GM12878 (cell line): ENCODE results near the gene TUT1. TPM values are rescaled to one million over a fixed set of nuclear protein-coding genes. Genes with fewer than 3 reads are reported as not detected.

Experiments
- CEBPB ChIP-seq, 2 experiments: fragments of 150-350 bp in 1 of 2; IDR thresholded peaks; 2 replicates each; pipeline ENCODE4 v1.6.1; 2012 to 2014; ENCODE audit warnings: low read depth in 2 of 2, low read length in 2 of 2, borderline replicate concordance in 1 of 2, inconsistent platforms in 1 of 2
- CREM ChIP-seq: IDR thresholded peaks from 2 replicates; pipeline ENCODE4 v1.6.1; 2014; ENCODE audit warnings: antibody characterized with exemption, low read depth
- EGR1 ChIP-seq, 2 experiments: IDR thresholded peaks; 1 replicate in 1 of 2; 2 replicates in 1 of 2; pipeline ENCODE4 v1.6.1; 2011 to 2012; ENCODE audit warnings: low read depth in 2 of 2, low read length in 2 of 2, borderline replicate concordance in 1 of 2, mild to moderate bottlenecking in 1 of 2, moderate library complexity in 1 of 2
- IKZF1 ChIP-seq: fragments of 450-650 bp; conservative IDR thresholded peaks from 2 replicates; pipeline ENCODE4 v1.6.1; 2017; ENCODE audit warnings: antibody characterized with exemption, mild to moderate bottlenecking
- JUND ChIP-seq: IDR thresholded peaks from 2 replicates; pipeline ENCODE4 v1.6.1; 2012; ENCODE audit warnings: low read depth, mild to moderate bottlenecking, low read length, improper control_type of control experiment, moderate library complexity
- MTA2 ChIP-seq: fragments of 450-650 bp; IDR thresholded peaks from 2 replicates; pipeline ENCODE4 v1.6.1; 2016; ENCODE audit warnings: low read depth, mild to moderate bottlenecking, moderate library complexity
- NR2F1 ChIP-seq: fragments of 450-650 bp; conservative IDR thresholded peaks from 2 replicates; pipeline ENCODE4 v1.6.1; 2017; ENCODE audit warnings: mild to moderate bottlenecking
- PAX8 ChIP-seq: fragments of 450-650 bp; IDR thresholded peaks from 2 replicates; pipeline ENCODE4 v1.6.1; 2017; ENCODE audit warnings: mild to moderate bottlenecking, moderate library complexity
- RB1 ChIP-seq: fragments of 450-650 bp; formaldehyde crosslinking; IDR thresholded peaks from 2 replicates; pipeline ENCODE4 v1.6.1; 2017; ENCODE audit warnings: mild to moderate bottlenecking, borderline replicate concordance
- RELA ChIP-seq: fragments of 450-650 bp; IDR thresholded peaks from 2 replicates; pipeline ENCODE4 v1.8.0; 2014; ENCODE audit warnings: borderline replicate concordance; ENCODE audit not compliant: partially characterized antibody
- SIX5 ChIP-seq: IDR thresholded peaks from 2 replicates; pipeline ENCODE4 v1.6.1; 2011; ENCODE audit warnings: mild to moderate bottlenecking, low read depth, low read length, moderate library complexity; ENCODE audit not compliant: severe bottlenecking
- SMAD5 ChIP-seq: IDR thresholded peaks from 2 replicates; pipeline ENCODE4 v1.6.1; 2016; ENCODE audit warnings: antibody characterized with exemption, low read depth
- SPI1 ChIP-seq: IDR thresholded peaks from 2 replicates; pipeline ENCODE4 v1.6.1; 2011; ENCODE audit warnings: low read depth, mild to moderate bottlenecking, low read length, moderate library complexity, borderline replicate concordance; ENCODE audit not compliant: insufficient read depth
- STAT1 ChIP-seq: fragments of 450-650 bp; conservative IDR thresholded peaks from 2 replicates; pipeline ENCODE4 v1.6.1; 2014; ENCODE audit warnings: antibody characterized with exemption, mild to moderate bottlenecking
- YY1 ChIP-seq: IDR thresholded peaks from 2 replicates; pipeline ENCODE4 v1.6.1; 2011; ENCODE audit warnings: low read depth, mild to moderate bottlenecking, low read length
- ZNF24 ChIP-seq: fragments of 450-650 bp; IDR thresholded peaks from 2 replicates; pipeline ENCODE4 v1.6.1; 2017; ENCODE audit warnings: antibody characterized with exemption, mild to moderate bottlenecking
- polyA plus RNA-seq, 11 experiments: library from polyadenylated mRNA; depleted of rRNA in 4 of 11; unstranded in 6 of 11; stranded (reverse) in 5 of 11; fragments of >200 nt; fragmentation: Nextera tagmentation in 4 of 11; fragmentation: Illumina TruSeq in 1 of 11; extraction: Ambion mirVana in 4 of 11; extraction: Trizol in 1 of 11; gene quantifications; 1 replicate in 1 of 11; 2 replicates in 10 of 11; pipeline versions ENCODE4 v1.2.1 to v1.2.3, GENCODE V29; 2011 to 2016; ENCODE audit warnings: inconsistent platforms in 2 of 11, missing spikeins in 2 of 11, low read depth in 1 of 11
- total RNA-seq, 4 experiments: library from RNA; depleted of rRNA in 3 of 4; stranded (reverse); fragments of >200 nt in 3 of 4; fragmentation: Illumina TruSeq in 1 of 4; extraction: Trizol in 1 of 4; gene quantifications; 2 replicates each; pipeline versions ENCODE4 v1.2.1 to v1.2.3, GENCODE V29; 2013 to 2021
- TF ChIP-seq, protein P1 (sequence below): fragments of 150-350 bp; IDR thresholded peaks from 2 replicates; pipeline ENCODE4 v1.6.1; 2016; ENCODE audit warnings: low read depth, low read length
- TF ChIP-seq, protein P2 (sequence below): fragments of 450-650 bp; IDR thresholded peaks from 2 replicates; pipeline ENCODE4 v1.6.1; 2017; ENCODE audit warnings: mild to moderate bottlenecking, low read depth, inconsistent platforms; ENCODE audit not compliant: poor library complexity, severe bottlenecking
- TF ChIP-seq, protein P3 (sequence below): fragments of 450-650 bp; formaldehyde crosslinking; IDR thresholded peaks from 2 replicates; pipeline ENCODE4 v1.5.0; 2022; ENCODE audit warnings: mild to moderate bottlenecking, missing genetic modification characterization
- TF ChIP-seq, protein P4 (sequence below): IDR thresholded peaks from 2 replicates; pipeline ENCODE4 v1.6.1; 2012; ENCODE audit warnings: low read depth, low read length, improper control_type of control experiment

The TUT1 gene
- total and polyA plus RNA-seq, 10 of the 15 experiments (the other 5 are each of a cell fraction or from before 2014, with no cell fraction given) = 1.1 to 29.9 (median 16.2) TPM

DNA sequence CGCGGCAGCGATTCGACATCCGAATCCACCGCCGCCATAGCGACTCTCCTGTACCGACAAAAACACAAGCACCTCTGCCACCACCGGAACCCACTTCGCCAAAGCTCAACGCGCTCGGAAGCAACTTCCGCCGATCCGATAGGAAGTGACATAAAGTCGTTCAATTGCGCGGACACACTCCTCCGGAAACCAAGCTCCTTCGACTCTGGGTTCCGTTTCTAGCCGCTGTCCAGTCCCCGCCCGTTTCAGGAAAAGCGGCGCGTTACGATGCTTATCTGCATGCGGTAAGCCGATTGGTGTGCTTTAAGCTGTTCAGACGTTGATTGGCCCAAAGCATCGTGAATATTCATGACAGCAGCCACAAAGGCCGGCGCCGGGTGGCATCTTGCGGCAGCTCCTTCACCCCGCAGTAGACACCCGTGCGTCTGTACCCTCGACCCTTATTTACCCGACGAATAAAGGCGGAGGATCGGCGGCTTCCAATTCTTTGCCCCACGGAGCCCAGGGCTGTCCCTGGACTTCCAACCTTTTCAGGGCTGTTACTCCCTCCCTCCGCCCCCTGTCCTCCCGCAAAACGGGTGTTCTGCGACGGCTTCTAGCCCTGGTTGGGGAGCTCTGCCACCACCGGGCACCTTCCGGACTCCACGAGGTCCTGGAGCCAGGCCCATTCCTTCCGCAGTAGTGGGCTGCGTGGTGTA lies at the start of gene TUT1 (continued):
- TF ChIP-seq, protein P1, sequence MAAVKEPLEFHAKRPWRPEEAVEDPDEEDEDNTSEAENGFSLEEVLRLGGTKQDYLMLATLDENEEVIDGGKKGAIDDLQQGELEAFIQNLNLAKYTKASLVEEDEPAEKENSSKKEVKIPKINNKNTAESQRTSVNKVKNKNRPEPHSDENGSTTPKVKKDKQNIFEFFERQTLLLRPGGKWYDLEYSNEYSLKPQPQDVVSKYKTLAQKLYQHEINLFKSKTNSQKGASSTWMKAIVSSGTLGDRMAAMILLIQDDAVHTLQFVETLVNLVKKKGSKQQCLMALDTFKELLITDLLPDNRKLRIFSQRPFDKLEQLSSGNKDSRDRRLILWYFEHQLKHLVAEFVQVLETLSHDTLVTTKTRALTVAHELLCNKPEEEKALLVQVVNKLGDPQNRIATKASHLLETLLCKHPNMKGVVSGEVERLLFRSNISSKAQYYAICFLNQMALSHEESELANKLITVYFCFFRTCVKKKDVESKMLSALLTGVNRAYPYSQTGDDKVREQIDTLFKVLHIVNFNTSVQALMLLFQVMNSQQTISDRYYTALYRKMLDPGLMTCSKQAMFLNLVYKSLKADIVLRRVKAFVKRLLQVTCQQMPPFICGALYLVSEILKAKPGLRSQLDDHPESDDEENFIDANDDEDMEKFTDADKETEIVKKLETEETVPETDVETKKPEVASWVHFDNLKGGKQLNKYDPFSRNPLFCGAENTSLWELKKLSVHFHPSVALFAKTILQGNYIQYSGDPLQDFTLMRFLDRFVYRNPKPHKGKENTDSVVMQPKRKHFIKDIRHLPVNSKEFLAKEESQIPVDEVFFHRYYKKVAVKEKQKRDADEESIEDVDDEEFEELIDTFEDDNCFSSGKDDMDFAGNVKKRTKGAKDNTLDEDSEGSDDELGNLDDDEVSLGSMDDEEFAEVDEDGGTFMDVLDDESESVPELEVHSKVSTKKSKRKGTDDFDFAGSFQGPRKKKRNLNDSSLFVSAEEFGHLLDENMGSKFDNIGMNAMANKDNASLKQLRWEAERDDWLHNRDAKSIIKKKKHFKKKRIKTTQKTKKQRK = peak; percentile 37; the same call in 1 of the 2 replicates
- TF ChIP-seq IKZF1 = peak; percentile 89
- TF ChIP-seq YY1 = peak; percentile 92
- TF ChIP-seq ZNF24 = peak; percentile 61; the same call in 1 of the 2 replicates
- 0 out of 2 replicates have a peak, but pooled peaks have one; percentile 30 for TF ChIP-seq MTA2
- peak; percentile 76 for TF ChIP-seq SIX5
- TF ChIP-seq EGR1 (IDR thresholded peaks at IDR 0.05; ENCODE audit: borderline replicate concordance in 1 of 2, low read depth in 2 of 2, low read length in 2 of 2) = peak; percentile 19 to 42; a peak in 2 of 3 replicates
- no peak for TF ChIP-seq JUND
- peak; percentile 99 for TF ChIP-seq CREM
- TF ChIP-seq NR2F1 = peak; percentile 67
- TF ChIP-seq SPI1 = 0 out of 2 replicates have a peak, but pooled peaks have one; percentile 22
- TF ChIP-seq STAT1 = peak; percentile 87
- no peak for TF ChIP-seq PAX8
- TF ChIP-seq RELA = peak; percentile 95
- peak; percentile 94 for TF ChIP-seq SMAD5
- peak; percentile 89; the same call in 1 of the 2 replicates for TF ChIP-seq RB1
- TF ChIP-seq, protein P2, sequence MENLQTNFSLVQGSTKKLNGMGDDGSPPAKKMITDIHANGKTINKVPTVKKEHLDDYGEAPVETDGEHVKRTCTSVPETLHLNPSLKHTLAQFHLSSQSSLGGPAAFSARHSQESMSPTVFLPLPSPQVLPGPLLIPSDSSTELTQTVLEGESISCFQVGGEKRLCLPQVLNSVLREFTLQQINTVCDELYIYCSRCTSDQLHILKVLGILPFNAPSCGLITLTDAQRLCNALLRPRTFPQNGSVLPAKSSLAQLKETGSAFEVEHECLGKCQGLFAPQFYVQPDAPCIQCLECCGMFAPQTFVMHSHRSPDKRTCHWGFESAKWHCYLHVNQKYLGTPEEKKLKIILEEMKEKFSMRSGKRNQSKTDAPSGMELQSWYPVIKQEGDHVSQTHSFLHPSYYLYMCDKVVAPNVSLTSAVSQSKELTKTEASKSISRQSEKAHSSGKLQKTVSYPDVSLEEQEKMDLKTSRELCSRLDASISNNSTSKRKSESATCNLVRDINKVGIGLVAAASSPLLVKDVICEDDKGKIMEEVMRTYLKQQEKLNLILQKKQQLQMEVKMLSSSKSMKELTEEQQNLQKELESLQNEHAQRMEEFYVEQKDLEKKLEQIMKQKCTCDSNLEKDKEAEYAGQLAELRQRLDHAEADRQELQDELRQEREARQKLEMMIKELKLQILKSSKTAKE = peak; percentile 76
- TF ChIP-seq, protein P3, sequence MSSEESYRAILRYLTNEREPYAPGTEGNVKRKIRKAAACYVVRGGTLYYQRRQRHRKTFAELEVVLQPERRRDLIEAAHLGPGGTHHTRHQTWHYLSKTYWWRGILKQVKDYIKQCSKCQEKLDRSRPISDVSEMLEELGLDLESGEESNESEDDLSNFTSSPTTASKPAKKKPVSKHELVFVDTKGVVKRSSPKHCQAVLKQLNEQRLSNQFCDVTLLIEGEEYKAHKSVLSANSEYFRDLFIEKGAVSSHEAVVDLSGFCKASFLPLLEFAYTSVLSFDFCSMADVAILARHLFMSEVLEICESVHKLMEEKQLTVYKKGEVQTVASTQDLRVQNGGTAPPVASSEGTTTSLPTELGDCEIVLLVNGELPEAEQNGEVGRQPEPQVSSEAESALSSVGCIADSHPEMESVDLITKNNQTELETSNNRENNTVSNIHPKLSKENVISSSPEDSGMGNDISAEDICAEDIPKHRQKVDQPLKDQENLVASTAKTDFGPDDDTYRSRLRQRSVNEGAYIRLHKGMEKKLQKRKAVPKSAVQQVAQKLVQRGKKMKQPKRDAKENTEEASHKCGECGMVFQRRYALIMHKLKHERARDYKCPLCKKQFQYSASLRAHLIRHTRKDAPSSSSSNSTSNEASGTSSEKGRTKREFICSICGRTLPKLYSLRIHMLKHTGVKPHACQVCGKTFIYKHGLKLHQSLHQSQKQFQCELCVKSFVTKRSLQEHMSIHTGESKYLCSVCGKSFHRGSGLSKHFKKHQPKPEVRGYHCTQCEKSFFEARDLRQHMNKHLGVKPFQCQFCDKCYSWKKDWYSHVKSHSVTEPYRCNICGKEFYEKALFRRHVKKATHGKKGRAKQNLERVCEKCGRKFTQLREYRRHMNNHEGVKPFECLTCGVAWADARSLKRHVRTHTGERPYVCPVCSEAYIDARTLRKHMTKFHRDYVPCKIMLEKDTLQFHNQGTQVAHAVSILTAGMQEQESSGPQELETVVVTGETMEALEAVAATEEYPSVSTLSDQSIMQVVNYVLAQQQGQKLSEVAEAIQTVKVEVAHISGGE = peak; percentile 94
- TF ChIP-seq, protein P4, sequence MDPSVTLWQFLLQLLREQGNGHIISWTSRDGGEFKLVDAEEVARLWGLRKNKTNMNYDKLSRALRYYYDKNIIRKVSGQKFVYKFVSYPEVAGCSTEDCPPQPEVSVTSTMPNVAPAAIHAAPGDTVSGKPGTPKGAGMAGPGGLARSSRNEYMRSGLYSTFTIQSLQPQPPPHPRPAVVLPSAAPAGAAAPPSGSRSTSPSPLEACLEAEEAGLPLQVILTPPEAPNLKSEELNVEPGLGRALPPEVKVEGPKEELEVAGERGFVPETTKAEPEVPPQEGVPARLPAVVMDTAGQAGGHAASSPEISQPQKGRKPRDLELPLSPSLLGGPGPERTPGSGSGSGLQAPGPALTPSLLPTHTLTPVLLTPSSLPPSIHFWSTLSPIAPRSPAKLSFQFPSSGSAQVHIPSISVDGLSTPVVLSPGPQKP = peak; percentile 86
- no peak for TF ChIP-seq CEBPB (IDR thresholded peaks at IDR 0.05; ENCODE audit: borderline replicate concordance in 1 of 2, low read depth in 2 of 2, low read length in 2 of 2)
